HG03066 (cell line): ENCODE measurements around the gene CRTAC1.

Experiments
- ATAC-seq: cut with Tn5 transposase; IDR thresholded peaks from one replicate; pipeline ENCODE4 v1.9.1; 2021; ENCODE audit warnings: low read depth; ENCODE audit not compliant: unreplicated experiment

The CRTAC1 gene

GRCh38 chr10:97903128-97904017 lies 127.0 kb downstream of the CRTAC1 start:
- ATAC-seq: no peak

- ATAC-seq: no peak
Observed at GRCh38 chr10:97901381-97901780, 129.0 kb downstream of the CRTAC1 start.

GRCh38 chr10:97898429-97898828 lies 132.0 kb downstream of the CRTAC1 start:
- no peak for ATAC-seq

- ATAC-seq: no peak
Observed at GRCh38 chr10:97896756-97897358, 133.6 kb downstream of the CRTAC1 start.

GRCh38 chr10:97895915-97896314 lies 134.5 kb downstream of the CRTAC1 start:
- no peak for ATAC-seq

- ATAC-seq: no peak
Observed at GRCh38 chr10:97895084-97895483, 135.3 kb downstream of the CRTAC1 start.

- ATAC-seq: no peak
Observed at GRCh38 chr10:97894092-97894491, 136.3 kb downstream of the CRTAC1 start.

GRCh38 chr10:97892939-97893338 lies 137.5 kb downstream of the CRTAC1 start:
- ATAC-seq: no peak

- no peak for ATAC-seq
Observed at GRCh38 chr10:97892506-97892905, 137.9 kb downstream of the CRTAC1 start.

GRCh38 chr10:97891497-97892167 lies 138.8 kb downstream of the CRTAC1 start:
- ATAC-seq: no peak

GRCh38 chr10:97889461-97890265 lies 140.8 kb downstream of the CRTAC1 start:
- ATAC-seq: no peak

- no peak for ATAC-seq
Observed at GRCh38 chr10:97888641-97889262, 141.7 kb downstream of the CRTAC1 start.

GRCh38 chr10:97888134-97888533 lies 142.3 kb downstream of the CRTAC1 start:
- ATAC-seq: no peak

- ATAC-seq: no peak
Observed at GRCh38 chr10:97887399-97887798, 143.0 kb downstream of the CRTAC1 start.

GRCh38 chr10:97886286-97886685 lies 144.1 kb downstream of the CRTAC1 start:
- no peak for ATAC-seq

- ATAC-seq: no peak
Observed at GRCh38 chr10:97883092-97883485, 147.3 kb downstream of the CRTAC1 start.

- ATAC-seq: no peak
Observed at GRCh38 chr10:97882142-97883091, 148.0 kb downstream of the CRTAC1 start.

GRCh38 chr10:97880109-97880508 lies 150.3 kb downstream of the CRTAC1 start:
- no peak for ATAC-seq

- ATAC-seq: no peak
Observed at GRCh38 chr10:97879241-97879640, 151.2 kb downstream of the CRTAC1 start.
